ENCODE results near the gene THSD7A. TPM values are rescaled to one million over a fixed set of nuclear protein-coding genes. Genes with fewer than 3 reads are reported as not detected.

The THSD7A gene
- total RNA-seq, 1 donor from 2014 or later, result 1.0 TPM

GRCh38 chr7:11412036-11412435 lies 420.0 kb downstream of the THSD7A start:
- ATAC-seq (no peak), DNase-seq (no peak)
- intact Hi-C loops (cut with micrococcal nuclease), result no loop called here

- DNase-seq, result no peak
- ATAC-seq, result no peak
- intact Hi-C loops (cut with micrococcal nuclease), result no loop called here
Measured at GRCh38 chr7:11410656-11411644, 421.0 kb downstream of the THSD7A start.

GRCh38 chr7:11404355-11404754 lies 427.6 kb downstream of the THSD7A start:
- no peak for ATAC-seq
- DNase-seq, result no peak
- intact Hi-C loops (cut with micrococcal nuclease), result no loop called here

- no peak for ATAC-seq
- no peak for DNase-seq
- intact Hi-C loops (cut with micrococcal nuclease), result no loop called here
Measured at GRCh38 chr7:11403781-11404180, 428.2 kb downstream of the THSD7A start.

GRCh38 chr7:11394438-11394837 lies 437.6 kb downstream of the THSD7A start:
- DNase-seq (no peak), ATAC-seq (no peak)
- intact Hi-C loops (cut with micrococcal nuclease), result no loop called here

- no peak for ATAC-seq
- intact Hi-C loops (cut with micrococcal nuclease), result no loop called here
- DNase-seq, result no peak
Measured at GRCh38 chr7:11379641-11380040, 452.4 kb downstream of the THSD7A start.

GRCh38 chr7:11376529-11376928 lies 455.5 kb downstream of the THSD7A start:
- DNase-seq, result no peak
- intact Hi-C loops (cut with micrococcal nuclease), result no loop called here
- ATAC-seq, result no peak

GRCh38 chr7:11374629-11375028 lies 457.4 kb downstream of the THSD7A start:
- DNase-seq, result no peak
- no peak for ATAC-seq
- intact Hi-C loops (cut with micrococcal nuclease), result no loop called here

GRCh38 chr7:11373546-11374142 lies 458.4 kb downstream of the THSD7A start:
- intact Hi-C loops (cut with micrococcal nuclease), result no loop called here
- DNase-seq, result no peak
- ATAC-seq, result no peak

GRCh38 chr7:11369696-11370095 lies 462.3 kb downstream of the THSD7A start:
- DNase-seq, result no peak
- ATAC-seq, result no peak
- intact Hi-C loops (cut with micrococcal nuclease), result no loop called here

- DNase-seq, result no peak
- intact Hi-C loops (cut with micrococcal nuclease), result no loop called here
- ATAC-seq, result no peak
Measured at GRCh38 chr7:11366118-11366517, 465.9 kb downstream of the THSD7A start.

- intact Hi-C loops (cut with micrococcal nuclease), result no loop called here
- ATAC-seq (no peak), DNase-seq (no peak)
Measured at GRCh38 chr7:11358637-11359036, 473.4 kb downstream of the THSD7A start.

- no peak for ATAC-seq
- intact Hi-C loops (cut with micrococcal nuclease), result no loop called here
Measured at GRCh38 chr7:11355399-11356005, 476.5 kb downstream of the THSD7A start.

GRCh38 chr7:11346302-11346701 lies 485.7 kb downstream of the THSD7A start:
- ATAC-seq, result no peak
- intact Hi-C loops (cut with micrococcal nuclease), result no loop called here

More at GRCh38 chr7:11355399-11356005, 476.5 kb downstream of the THSD7A start:
- no peak for DNase-seq

GRCh38 chr7:11345621-11346020 lies 486.4 kb downstream of the THSD7A start:
- ATAC-seq, result no peak
- DNase-seq, result no peak
- intact Hi-C loops (cut with micrococcal nuclease), result no loop called here

More at GRCh38 chr7:11346302-11346701, 485.7 kb downstream of the THSD7A start:
- no peak for DNase-seq

GRCh38 chr7:11343818-11344413 lies 488.1 kb downstream of the THSD7A start:
- intact Hi-C loops (cut with micrococcal nuclease), result no loop called here
- no peak for DNase-seq

GRCh38 chr7:11343136-11343535 lies 488.9 kb downstream of the THSD7A start:
- DNase-seq (no peak), ATAC-seq (no peak)
- intact Hi-C loops (cut with micrococcal nuclease), result no loop called here

More at GRCh38 chr7:11343818-11344413, 488.1 kb downstream of the THSD7A start:
- ATAC-seq, result no peak

GRCh38 chr7:11341285-11341944 lies 490.6 kb downstream of the THSD7A start:
- ATAC-seq, result peak; percentile 35
- no peak for DNase-seq
- intact Hi-C loops (cut with micrococcal nuclease), result no loop called here

GRCh38 chr7:11336432-11336831 lies 495.6 kb downstream of the THSD7A start:
- ATAC-seq, result no peak
- intact Hi-C loops (cut with micrococcal nuclease), result no loop called here
- DNase-seq, result no peak

Data from left ventricle myocardium superior (tissue), 1 donor.